ENCODE results near the gene OVAAL. TPM values are rescaled to one million over a fixed set of nuclear protein-coding genes. Genes with fewer than 3 reads are reported as not detected.

Gene OVAAL
- total RNA-seq, 6 experiments from 2014 or later: not detected

GRCh38 chr1:180563026-180563827 is 4.5 kb downstream of the OVAAL start:
- DNase-seq: no peak
- intact Hi-C loops (cut with DNase I): no loop called here
- H3K4me3 ChIP-seq: no peak overlapping the region
- no peaks in the 10 kb centered on the region for H3K9me3 ChIP-seq
- WGBS (ENCODE audit: insufficient coverage, low coverage, low lambda C conversion rate, missing lambda C conversion rate): 66% methylated on average over 14 of the region's 14 CpGs
- H3K36me3 ChIP-seq: no peaks in the 10 kb centered on the region
- H3K4me1 ChIP-seq: no peaks in the 10 kb centered on the region
- TF ChIP-seq CTCF (IDR thresholded peaks at IDR 0.05): no peak
- no peak for TF ChIP-seq POLR2A (IDR thresholded peaks at IDR 0.05)
- H3K27ac ChIP-seq: no peak overlapping the region
- no peaks in the 10 kb centered on the region for H3K27me3 ChIP-seq
- peak in 1 of 4 donors; percentile 40 for ATAC-seq

- DNase-seq: no peak
- intact Hi-C loops (cut with DNase I): no loop called here
- H3K9me3 ChIP-seq: no peaks in the 10 kb centered on the region
- no peaks in the 10 kb centered on the region for H3K4me1 ChIP-seq
- ATAC-seq: peak in 2 of 4 donors; percentile 46 to 65
- WGBS (ENCODE audit: insufficient coverage, low coverage, low lambda C conversion rate, missing lambda C conversion rate): 42% methylated on average over 4 of the region's 4 CpGs
- no peaks in the 10 kb centered on the region for H3K27me3 ChIP-seq
- no peak overlapping the region for H3K27ac ChIP-seq
- H3K36me3 ChIP-seq: no peaks in the 10 kb centered on the region
- no peak for TF ChIP-seq CTCF (IDR thresholded peaks at IDR 0.05)
- no peak overlapping the region for H3K4me3 ChIP-seq
Measured at GRCh38 chr1:180565121-180565871, 6.5 kb downstream of the OVAAL start.

GRCh38 chr1:180566026-180566425 is 7.3 kb downstream of the OVAAL start:
- intact Hi-C loops (cut with DNase I): no loop called here
- WGBS (ENCODE audit: insufficient coverage, low coverage, low lambda C conversion rate, missing lambda C conversion rate): 74% methylated on average over 5 of the region's 6 CpGs
- DNase-seq: no peak
- Histone ChIP-seq H3K4me3 (no peak overlapping the region), H3K9me3 (no peaks in the 10 kb centered on the region), H3K27ac (no peak overlapping the region), H3K4me1 (no peaks in the 10 kb centered on the region), H3K27me3 (no peaks in the 10 kb centered on the region), H3K36me3 (no peaks in the 10 kb centered on the region)
- TF ChIP-seq CTCF (IDR thresholded peaks at IDR 0.05) (no peak), POLR2A (IDR thresholded peaks at IDR 0.05) (no peak)
- no peak for ATAC-seq

- intact Hi-C loops (cut with DNase I): no loop called here
- H3K9me3 ChIP-seq: no peaks in the 10 kb centered on the region
Measured at GRCh38 chr1:180566495-180566894, 7.7 kb downstream of the OVAAL start.

More at GRCh38 chr1:180566495-180566894, 7.7 kb downstream of the OVAAL start:
- 5% methylated on average over 1 of the region's 1 CpG for WGBS (ENCODE audit: insufficient coverage, low coverage, low lambda C conversion rate, missing lambda C conversion rate)
- Histone ChIP-seq H3K4me1 (no peaks in the 10 kb centered on the region), H3K36me3 (no peaks in the 10 kb centered on the region), H3K27me3 (no peaks in the 10 kb centered on the region), H3K4me3 (no peak overlapping the region), H3K27ac (no peak overlapping the region)
- no peak for DNase-seq
- TF ChIP-seq CTCF (IDR thresholded peaks at IDR 0.05) (no peak), POLR2A (IDR thresholded peaks at IDR 0.05) (no peak)
- ATAC-seq: no peak

Data from right lobe of liver (tissue), 6 donors.